ENCODE data around the gene TBC1D3G.
"Not testable (repeated sequence)": the region's sequence is repeated elsewhere in the genome, so short reads cannot be mapped to it uniquely, and the experiment has no call there.

The TBC1D3G gene

DNA sequence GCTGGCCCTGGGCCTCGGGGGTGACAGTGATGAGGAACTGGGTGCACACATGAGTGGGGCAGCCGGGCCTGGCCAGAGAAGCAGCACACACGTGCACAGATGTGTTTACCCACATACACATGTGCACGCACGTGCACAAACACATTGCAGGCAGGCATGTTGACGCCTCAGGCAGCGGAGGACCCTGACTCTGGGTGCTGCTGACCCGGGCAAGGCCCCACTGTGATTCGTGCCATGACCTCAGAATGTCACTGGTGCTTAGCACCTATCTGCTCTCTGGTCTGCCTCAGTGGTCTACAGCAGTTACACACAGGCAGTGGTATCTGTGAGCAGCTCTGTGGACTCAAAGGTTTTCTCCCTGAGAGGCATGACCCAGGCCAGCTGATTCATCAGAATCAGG, at the start of gene TBC1D3G:
Gene TBC1D3G (plus strand): TSS at position 301 of the 400 bp plus-strand sequence. CDS start 1,528 bp downstream, outside the sequence.
- H3K4me3 ChIP-seq; H3K4me1 ChIP-seq; H3K36me3 ChIP-seq; intact Hi-C loops (cut with DNase I; ENCODE audit: low total_unique reads); H3K9me3 ChIP-seq; H3K27me3 ChIP-seq; H3K27ac ChIP-seq; DNase-seq: not testable (repeated sequence)

DNA sequence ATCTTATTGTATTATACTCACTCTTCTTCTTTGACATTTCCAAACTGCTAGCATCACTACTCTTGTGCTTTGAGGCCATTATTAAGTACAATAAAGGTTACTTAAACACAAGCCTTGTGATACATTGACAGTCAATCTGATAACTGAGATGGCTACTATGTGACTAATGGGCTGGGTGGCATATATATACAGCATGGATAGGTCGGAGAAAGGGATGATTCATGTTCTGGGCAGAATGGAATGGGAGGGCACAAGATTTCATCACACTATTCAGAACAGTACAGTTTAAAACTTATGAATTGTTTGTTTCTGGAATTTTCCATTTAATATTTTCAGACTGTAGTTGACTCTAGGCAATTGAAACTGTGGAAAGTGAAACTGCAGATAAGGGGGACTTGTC, 40.4 kb upstream of the TBC1D3G start:
- H3K36me3 ChIP-seq; DNase-seq; H3K4me3 ChIP-seq; intact Hi-C loops (cut with DNase I; ENCODE audit: low total_unique reads); H3K4me1 ChIP-seq; H3K27ac ChIP-seq; H3K9me3 ChIP-seq; H3K27me3 ChIP-seq: not testable (repeated sequence)

DNA sequence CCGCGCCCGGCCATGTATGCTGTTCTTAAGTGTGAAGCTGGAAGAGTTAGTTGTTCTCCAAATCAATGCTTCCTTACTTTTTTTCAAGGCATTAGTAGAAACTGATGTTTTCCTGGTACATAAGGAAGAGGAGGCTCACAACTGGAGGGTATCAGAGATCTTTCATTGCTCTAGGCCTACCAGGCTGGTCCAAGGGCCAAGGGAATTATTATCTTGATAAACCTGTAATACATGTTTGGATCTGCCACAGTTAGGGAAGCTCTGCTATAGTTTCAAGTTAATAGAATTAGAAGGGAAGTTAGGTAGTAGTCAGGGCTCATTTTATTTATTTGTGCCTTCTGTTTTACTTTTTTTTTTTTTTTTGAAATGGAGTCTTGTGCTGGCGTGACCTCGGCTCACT, 39.5 kb upstream of the TBC1D3G start:
- H3K27ac ChIP-seq; DNase-seq; H3K9me3 ChIP-seq; H3K36me3 ChIP-seq; intact Hi-C loops (cut with DNase I; ENCODE audit: low total_unique reads); H3K4me3 ChIP-seq; H3K27me3 ChIP-seq; H3K4me1 ChIP-seq: not testable (repeated sequence)

DNA sequence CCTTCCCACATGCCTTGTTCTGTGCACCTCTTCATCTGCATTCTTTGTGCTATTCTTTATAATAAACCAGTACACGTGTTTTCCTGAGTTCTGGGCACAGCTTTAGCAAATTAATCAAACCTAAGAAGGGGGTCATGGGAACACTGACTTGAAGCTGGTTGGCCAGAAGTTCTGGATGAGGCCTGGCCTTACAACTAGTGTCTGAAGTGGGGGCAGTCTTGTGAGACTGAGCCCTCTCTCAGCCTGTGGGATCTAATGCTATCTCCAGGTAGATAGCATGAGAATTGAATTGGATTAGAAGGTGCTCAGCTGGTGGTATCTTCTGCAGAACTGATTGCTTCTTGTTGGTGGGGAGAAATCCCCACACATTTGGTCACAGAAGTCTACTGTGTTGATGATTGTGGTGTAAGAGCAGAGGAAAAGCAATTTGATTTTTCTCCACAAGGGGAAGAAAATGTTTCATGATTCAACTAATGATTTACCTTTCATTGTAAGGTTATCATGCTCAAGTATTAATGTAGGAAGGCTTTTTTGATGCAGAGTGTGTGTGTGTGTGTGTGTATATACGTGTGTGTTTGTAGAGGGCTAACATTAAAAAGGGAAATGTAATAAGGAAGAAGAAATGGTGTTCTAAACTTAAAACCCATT, 33.6 kb upstream of the TBC1D3G start:
- H3K9me3 ChIP-seq; H3K4me1 ChIP-seq; H3K36me3 ChIP-seq; intact Hi-C loops (cut with DNase I; ENCODE audit: low total_unique reads); H3K27me3 ChIP-seq; H3K4me3 ChIP-seq; DNase-seq; H3K27ac ChIP-seq: not testable (repeated sequence)

DNA sequence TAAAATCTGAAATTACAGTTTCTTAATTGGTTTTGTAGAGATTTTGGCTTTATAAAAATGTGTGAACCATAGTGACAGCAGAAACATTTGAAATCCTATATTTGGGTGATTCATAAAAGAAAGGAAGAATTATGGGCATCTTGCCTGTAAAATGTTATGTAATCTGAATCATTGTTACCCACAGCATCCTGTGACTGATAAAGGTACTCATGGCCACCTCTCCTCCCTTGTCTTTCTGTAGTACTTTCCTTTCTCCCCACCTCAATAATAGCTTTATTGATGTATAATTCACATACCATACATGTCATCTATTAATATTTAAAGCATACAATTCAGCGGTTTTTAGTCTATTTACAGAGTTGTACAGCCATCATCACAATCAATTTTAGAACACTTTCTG, 28.5 kb upstream of the TBC1D3G start:
- H3K4me1 ChIP-seq; H3K9me3 ChIP-seq; H3K4me3 ChIP-seq; H3K27me3 ChIP-seq; DNase-seq; H3K36me3 ChIP-seq; intact Hi-C loops (cut with DNase I; ENCODE audit: low total_unique reads); H3K27ac ChIP-seq: not testable (repeated sequence)

DNA sequence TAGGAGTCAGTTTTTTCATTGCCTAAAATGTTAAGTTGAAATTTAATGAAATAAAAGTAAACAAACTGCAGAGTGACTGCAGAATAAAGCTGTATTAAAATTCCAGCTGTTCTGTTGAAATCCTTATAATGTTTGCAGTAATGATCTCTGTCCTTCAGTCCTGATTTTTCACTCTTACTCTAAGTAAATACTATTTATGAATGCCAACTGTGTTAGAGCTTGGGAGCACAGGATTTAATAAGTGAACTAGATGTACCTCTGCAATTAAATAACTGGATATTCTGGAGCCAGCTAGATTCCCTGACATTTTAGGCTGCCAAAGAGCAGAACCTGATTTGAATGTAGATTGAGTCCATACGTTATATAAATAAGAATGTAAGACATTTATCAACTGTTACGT, 7.9 kb upstream of the TBC1D3G start:
- H3K36me3 ChIP-seq; H3K4me3 ChIP-seq; H3K27ac ChIP-seq; DNase-seq; H3K27me3 ChIP-seq; intact Hi-C loops (cut with DNase I; ENCODE audit: low total_unique reads); H3K9me3 ChIP-seq; H3K4me1 ChIP-seq: not testable (repeated sequence)

DNA sequence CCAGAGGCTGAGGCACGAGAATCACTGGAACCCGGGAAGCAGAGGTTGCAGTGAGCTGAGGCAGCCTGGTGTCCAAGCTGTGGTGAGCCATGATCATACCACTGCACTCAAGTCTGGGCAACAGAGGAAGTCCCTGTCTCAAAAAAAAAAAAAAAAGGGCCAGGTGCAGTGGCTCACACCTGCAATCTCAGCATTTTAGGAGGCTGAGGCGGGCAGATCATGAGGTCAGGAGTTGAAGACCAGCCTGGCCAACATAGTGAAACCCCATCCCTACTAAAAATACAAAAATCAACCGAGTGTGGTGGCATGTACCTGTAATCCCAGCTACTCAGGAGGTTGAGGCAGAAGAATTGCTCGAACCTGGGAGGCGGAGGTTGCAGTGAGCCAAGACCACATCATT, 38.8 kb downstream of the TBC1D3G start:
- H3K27me3 ChIP-seq; DNase-seq; H3K36me3 ChIP-seq; H3K4me1 ChIP-seq; H3K27ac ChIP-seq; H3K9me3 ChIP-seq; H3K4me3 ChIP-seq; intact Hi-C loops (cut with DNase I; ENCODE audit: low total_unique reads): not testable (repeated sequence)

DNA sequence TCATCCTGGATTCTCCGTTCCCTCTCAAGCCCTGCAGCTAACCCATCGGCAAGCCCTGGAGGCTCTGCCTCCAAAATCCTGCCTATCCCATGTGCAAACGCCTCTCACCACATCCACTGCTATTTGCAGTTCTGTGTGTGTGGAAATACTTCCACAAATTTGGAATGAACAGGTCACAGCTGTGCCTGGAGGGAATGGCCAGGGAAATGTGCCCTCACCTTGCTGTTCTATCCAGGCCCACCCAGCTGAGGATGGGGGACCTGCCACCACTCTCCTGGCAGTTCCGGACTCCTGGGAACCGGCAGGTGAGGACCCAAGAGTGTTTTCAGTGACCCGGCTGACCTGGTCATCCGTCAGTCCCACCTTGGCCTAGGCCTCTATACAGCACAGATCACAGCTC, 52.3 kb downstream of the TBC1D3G start:
- DNase-seq; H3K9me3 ChIP-seq; H3K27me3 ChIP-seq; H3K4me3 ChIP-seq; H3K27ac ChIP-seq; H3K4me1 ChIP-seq; intact Hi-C loops (cut with DNase I; ENCODE audit: low total_unique reads); H3K36me3 ChIP-seq: not testable (repeated sequence)

Measured in tibial artery (tissue), 4 donors.